ENCODE results near the gene NID2. TPM values are rescaled to one million over a fixed set of nuclear protein-coding genes. Genes with fewer than 3 reads are reported as not detected.

NID2 gene
- polyA plus RNA-seq, 1 donor from 2014 or later, result 0.73 TPM

DNA sequence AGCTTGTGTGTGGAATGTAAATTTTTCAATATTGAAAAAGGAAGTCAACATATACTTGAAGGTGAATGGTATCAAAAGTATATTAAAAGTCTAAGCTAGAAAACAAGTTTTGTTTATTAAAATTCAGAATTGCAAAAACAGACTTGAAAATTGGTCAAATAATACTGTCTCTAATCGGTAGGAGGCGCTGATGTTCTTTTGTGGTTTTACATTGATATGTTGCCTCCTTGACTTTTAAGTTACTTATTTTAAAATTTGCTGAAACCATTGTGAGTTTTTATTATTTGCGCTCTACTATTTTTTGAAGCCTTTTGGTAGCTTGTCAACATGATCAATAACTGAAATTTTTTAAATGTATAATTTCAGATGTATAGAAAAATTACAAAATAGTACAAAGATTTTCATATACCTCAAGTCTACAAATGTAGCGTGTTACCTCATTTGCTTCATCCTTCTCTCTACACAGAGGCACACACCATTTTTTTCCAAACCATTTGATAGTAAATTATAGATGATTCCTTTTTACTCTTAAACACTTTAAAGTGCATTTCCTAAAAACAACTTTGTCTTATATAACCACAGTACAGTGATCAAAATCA is 72.6 kb downstream of the NID2 start:
- peaks cover 12 to 15% (median 12%) of the 10 kb centered on the region in 3 donors for H3K4me1 Mint-ChIP-seq
- no peaks in the 10 kb centered on the region for H3K9me3 Mint-ChIP-seq
- H3K4me3 Mint-ChIP-seq, result no peak overlapping the region
- H3K27me3 Mint-ChIP-seq, result no peaks in the 10 kb centered on the region
- peaks cover 5% of the 10 kb centered on the region for H3K36me3 Mint-ChIP-seq
- H3K27ac Mint-ChIP-seq, result no peak overlapping the region

GRCh38 chr14:51993285-51993920 is 75.5 kb downstream of the NID2 start:
- Mint-ChIP-seq H3K27me3 (no peaks in the 10 kb centered on the region), H3K4me1 (peaks cover 20 to 25% (median 24%) of the 10 kb centered on the region in 3 donors), H3K9me3 (no peaks in the 10 kb centered on the region), H3K27ac (peak overlapping the region in 2 of 3 donors; percentile 4 to 71), H3K4me3 (peak overlapping the region in 3 of 4 donors; percentile 7 to 55 (median 46)), H3K36me3 (peaks cover 3% of the 10 kb centered on the region)

GRCh38 chr14:51990488-51990887 is 78.4 kb downstream of the NID2 start:
- no peaks in the 10 kb centered on the region for H3K9me3 Mint-ChIP-seq
- H3K4me1 Mint-ChIP-seq, result peaks cover 17 to 26% (median 24%) of the 10 kb centered on the region in 3 donors
- peak overlapping the region; percentile 87 to 97 (median 96) for H3K4me3 Mint-ChIP-seq
- no peaks in the 10 kb centered on the region for H3K27me3 Mint-ChIP-seq
- H3K36me3 Mint-ChIP-seq, result peaks cover 1% of the 10 kb centered on the region
- peak overlapping the region; percentile 37 to 98 (median 95) for H3K27ac Mint-ChIP-seq

- H3K27ac Mint-ChIP-seq, result peak within 1 kb of the TSS; percentile 37 to 98 (median 95)
- peaks cover 1% of the 10 kb centered on the region for H3K36me3 Mint-ChIP-seq
- H3K27me3 Mint-ChIP-seq, result no peaks in the 10 kb centered on the region
- H3K9me3 Mint-ChIP-seq, result no peaks in the 10 kb centered on the region
- H3K4me1 Mint-ChIP-seq, result peaks cover 14 to 21% (median 19%) of the 10 kb centered on the region in 3 donors
- H3K4me3 Mint-ChIP-seq, result peak within 1 kb of the TSS; percentile 87 to 97 (median 96)
These were observed 79.3 kb downstream of the NID2 start, which contains the start of gene RTRAF for GRCh38 chr14:51989293-51990234. Gene RTRAF, plus strand, starts transcription at chr14:51989546. Its CDS starts 94 bp downstream, at chr14:51989640.

GRCh38 chr14:51988221-51988620 is 80.6 kb downstream of the NID2 start:
- peak overlapping the region in 3 of 4 donors; percentile 87 to 97 (median 96) for H3K4me3 Mint-ChIP-seq

DNA sequence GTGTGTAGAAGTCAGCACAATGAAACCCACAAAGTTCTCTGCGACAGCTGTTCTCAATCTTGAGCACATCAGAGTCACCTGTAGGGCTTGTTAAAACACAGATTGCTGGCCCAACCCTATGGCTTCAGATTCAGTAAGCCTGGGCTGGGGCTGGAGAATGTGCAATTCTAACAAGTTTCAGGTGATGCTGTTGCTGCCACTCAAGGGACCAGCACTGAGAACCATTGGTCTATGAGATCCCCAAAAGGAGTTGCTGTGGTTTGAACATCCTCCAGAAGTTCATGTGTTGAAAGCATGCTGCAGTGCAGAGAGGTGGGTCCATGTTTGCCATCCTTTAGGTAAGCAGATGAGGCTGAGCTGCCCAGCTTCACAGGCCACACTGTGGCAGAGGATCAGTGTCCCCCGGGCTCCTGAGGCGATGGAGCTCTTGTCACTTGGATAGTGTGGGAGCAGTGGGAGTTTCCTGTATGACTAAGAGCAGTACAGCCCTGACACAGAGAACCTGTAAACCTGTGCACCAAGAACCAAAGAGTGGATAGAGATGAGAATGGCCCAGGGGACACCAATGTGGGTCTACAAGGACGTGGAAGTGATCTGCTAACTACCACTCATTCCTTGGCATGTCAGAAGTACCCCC is 87.5 kb downstream of the NID2 start:
- no peaks in the 10 kb centered on the region for H3K9me3 Mint-ChIP-seq
- H3K36me3 Mint-ChIP-seq, result no peaks in the 10 kb centered on the region
- H3K27ac Mint-ChIP-seq, result no peak overlapping the region
- H3K4me1 Mint-ChIP-seq, result peaks cover 0 to 4% (median 2%) of the 10 kb centered on the region in 3 donors
- no peaks in the 10 kb centered on the region for H3K27me3 Mint-ChIP-seq
- H3K4me3 Mint-ChIP-seq, result no peak overlapping the region

More at GRCh38 chr14:51988221-51988620, 80.6 kb downstream of the NID2 start:
- Mint-ChIP-seq H3K9me3 (no peaks in the 10 kb centered on the region), H3K27me3 (no peaks in the 10 kb centered on the region), H3K4me1 (peaks cover 9 to 17% (median 10%) of the 10 kb centered on the region in 3 donors), H3K36me3 (no peaks in the 10 kb centered on the region), H3K27ac (peak overlapping the region in 2 of 3 donors; percentile 37 to 95)

DNA sequence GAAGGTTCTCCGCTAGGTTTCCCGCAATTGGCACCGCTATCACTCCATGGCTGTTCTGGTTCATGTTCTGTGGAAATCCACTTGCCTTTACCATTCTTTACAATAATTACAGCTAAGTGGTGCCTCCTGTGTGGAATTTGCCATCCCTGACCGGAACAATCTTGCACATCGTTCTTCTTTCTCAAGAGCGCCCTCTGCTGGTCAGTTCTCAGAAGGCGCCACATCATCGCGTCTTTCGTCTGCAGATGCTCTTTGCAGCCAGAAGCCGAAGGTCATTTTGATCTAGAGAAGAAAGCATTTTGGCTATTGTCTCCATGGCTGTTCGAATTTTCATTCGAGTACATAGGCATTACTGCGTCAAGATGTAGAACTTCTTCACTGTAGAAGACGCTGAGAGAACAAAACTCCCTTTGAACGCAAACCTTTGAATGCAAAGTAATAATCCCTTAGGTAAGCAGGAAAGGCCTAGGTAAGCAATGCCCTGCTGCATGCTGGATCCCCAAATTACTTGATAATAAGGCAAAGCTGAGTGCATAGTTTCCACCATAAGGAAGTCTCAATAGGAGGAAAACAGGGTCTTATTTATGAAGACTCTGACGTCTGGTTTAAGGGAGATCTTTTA is 89.7 kb downstream of the NID2 start:
- Mint-ChIP-seq H3K27ac (no peak overlapping the region), H3K4me3 (no peak overlapping the region), H3K9me3 (no peaks in the 10 kb centered on the region), H3K36me3 (no peaks in the 10 kb centered on the region), H3K4me1 (peaks cover 0 to 4% (median 2%) of the 10 kb centered on the region in 3 donors), H3K27me3 (no peaks in the 10 kb centered on the region)

DNA sequence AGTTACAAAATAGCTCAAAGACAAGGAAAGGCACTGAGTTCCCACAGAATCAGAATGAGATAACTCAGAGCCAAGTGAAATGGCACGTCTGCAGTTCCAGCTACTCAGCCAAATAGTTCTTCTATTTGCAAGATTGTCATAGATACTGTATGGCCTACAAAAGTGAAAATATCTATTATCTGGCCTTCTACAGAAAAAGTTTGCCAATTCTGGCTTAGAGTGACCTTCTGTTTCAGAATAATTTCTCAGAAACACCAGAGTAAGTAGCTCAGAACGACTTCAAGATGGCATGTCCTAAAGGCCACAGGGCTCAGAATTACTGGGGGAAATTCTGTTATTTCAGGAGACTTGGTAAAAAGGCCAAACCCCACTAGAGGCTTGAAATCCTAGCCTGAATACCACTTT is 90.2 kb downstream of the NID2 start:
- Mint-ChIP-seq H3K27ac (no peak overlapping the region), H3K27me3 (no peaks in the 10 kb centered on the region), H3K9me3 (no peaks in the 10 kb centered on the region), H3K36me3 (no peaks in the 10 kb centered on the region), H3K4me1 (peaks cover 0 to 4% (median 2%) of the 10 kb centered on the region in 3 donors), H3K4me3 (no peak overlapping the region)

DNA sequence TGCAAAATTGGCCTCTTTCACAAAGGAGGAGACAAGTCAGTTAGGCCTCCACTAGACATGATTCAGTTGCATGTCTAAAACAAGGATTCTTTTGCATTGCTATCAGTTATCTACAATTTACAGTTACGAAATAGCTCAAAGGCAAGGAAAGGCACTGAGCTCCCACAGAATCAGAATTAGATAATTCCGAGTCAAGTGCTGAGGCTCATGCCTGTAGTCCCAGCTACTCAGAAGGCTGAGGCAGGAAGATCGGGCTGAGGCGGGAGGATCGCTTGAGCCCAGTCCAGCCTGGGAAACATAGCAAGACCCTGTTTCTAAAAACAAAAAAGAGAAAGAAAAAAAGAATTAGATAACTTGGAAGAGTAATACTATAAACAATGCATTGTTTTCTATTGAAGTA is 91.8 kb downstream of the NID2 start:
- no peak overlapping the region for H3K4me3 Mint-ChIP-seq
- H3K27me3 Mint-ChIP-seq, result no peaks in the 10 kb centered on the region
- no peaks in the 10 kb centered on the region for H3K9me3 Mint-ChIP-seq
- H3K36me3 Mint-ChIP-seq, result no peaks in the 10 kb centered on the region
- H3K4me1 Mint-ChIP-seq, result peaks cover 0 to 4% (median 2%) of the 10 kb centered on the region in 3 donors
- H3K27ac Mint-ChIP-seq, result no peak overlapping the region

DNA sequence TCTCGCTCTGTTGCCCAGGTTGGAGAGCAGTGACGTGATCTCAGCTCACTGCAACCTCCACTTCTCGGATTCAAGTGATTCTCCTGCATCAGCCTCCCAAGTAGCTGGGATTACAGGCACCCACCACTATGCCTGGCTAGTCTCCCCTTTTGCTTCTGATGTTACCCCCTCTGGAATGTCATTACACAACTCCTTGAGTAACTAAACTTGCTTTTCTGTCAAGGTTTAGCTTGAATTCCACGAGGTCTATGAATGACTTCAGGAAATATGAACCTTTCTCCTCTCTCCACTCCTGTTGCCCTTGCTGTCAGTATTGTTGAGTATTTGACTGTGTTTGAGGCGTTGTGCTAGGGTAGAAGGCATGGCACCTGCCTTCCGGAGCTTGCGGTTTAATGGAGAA is 96.3 kb downstream of the NID2 start:
- Mint-ChIP-seq H3K36me3 (peaks cover 3% of the 10 kb centered on the region), H3K27me3 (no peaks in the 10 kb centered on the region), H3K4me3 (no peak overlapping the region)

DNA sequence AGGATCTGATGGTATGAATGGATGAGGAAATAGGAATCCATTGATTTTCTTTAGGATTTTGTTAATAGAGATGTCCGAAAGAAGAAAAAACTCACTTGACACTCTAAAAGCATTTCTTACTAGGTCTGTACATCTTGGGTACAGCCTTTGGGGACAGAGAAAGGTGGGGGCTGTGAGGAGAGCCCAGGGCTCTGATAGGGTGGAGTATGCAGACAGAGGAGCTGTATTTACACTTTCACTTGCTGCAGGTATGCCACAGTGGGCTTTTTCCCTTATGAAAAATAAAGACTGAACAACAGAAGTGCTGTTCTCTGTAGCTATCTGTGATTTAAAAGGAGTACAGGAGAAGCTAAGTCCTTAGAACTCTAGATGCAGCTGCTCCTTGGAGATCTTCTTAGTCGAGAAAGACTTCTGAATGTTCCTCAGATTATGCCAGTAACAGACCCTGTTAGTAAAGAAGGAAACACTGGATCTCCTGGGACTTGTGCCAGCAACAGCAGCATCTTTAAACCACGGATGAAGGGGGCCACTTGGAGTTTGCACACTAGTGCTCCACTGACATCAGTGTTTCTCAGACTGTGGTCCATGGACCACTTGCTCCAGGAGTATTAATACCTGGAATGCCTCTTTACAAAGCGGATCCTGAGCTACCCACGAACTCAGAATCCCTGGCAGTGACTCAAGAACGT is 98.9 kb downstream of the NID2 start:
- no peaks in the 10 kb centered on the region for H3K9me3 Mint-ChIP-seq
- H3K36me3 Mint-ChIP-seq, result peaks cover 5% of the 10 kb centered on the region
- H3K4me3 Mint-ChIP-seq, result peak overlapping the region in 1 of 4 donors; percentile 52
- H3K27me3 Mint-ChIP-seq, result no peaks in the 10 kb centered on the region
- peak overlapping the region in 1 of 3 donors; percentile 6 for H3K27ac Mint-ChIP-seq
- peaks cover 0 to 2% (median 2%) of the 10 kb centered on the region in 3 donors for H3K4me1 Mint-ChIP-seq

More for the DNA sequence above, 96.3 kb downstream of the NID2 start:
- H3K9me3 Mint-ChIP-seq, result no peaks in the 10 kb centered on the region
- H3K27ac Mint-ChIP-seq, result no peak overlapping the region
- H3K4me1 Mint-ChIP-seq, result peaks cover 0 to 2% (median 0%) of the 10 kb centered on the region in 3 donors

GRCh38 chr14:51967521-51967920 is 101.3 kb downstream of the NID2 start:
- peaks cover 0 to 3% (median 3%) of the 10 kb centered on the region in 3 donors for H3K4me1 Mint-ChIP-seq

DNA sequence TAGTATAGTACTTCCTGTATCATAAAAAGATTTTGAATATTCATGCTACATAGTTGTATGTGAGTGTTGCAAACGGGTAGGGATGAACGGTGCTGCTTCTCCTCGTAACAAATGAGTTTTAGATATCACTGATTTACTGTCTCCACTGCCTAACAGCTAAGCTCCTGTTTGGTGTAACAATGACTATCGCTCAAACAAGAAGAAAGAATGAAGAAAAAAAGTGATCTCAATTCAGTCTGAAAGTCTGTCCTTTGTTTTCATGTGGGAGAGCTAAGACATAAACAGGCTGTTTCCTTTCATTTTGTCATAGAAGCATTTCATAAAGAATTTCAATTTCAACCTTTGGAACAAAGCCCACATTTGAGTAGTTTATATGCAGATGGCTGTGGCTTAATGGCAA is 105.6 kb downstream of the NID2 start:
- Mint-ChIP-seq H3K4me1 (peaks cover 6 to 12% (median 10%) of the 10 kb centered on the region in 3 donors), H3K9me3 (peaks cover 0 to 18% (median 3%) of the 10 kb centered on the region in 3 donors), H3K36me3 (peaks cover 19% of the 10 kb centered on the region), H3K27me3 (no peaks in the 10 kb centered on the region), H3K27ac (no peak overlapping the region), H3K4me3 (no peak overlapping the region)

More at GRCh38 chr14:51967521-51967920, 101.3 kb downstream of the NID2 start:
- Mint-ChIP-seq H3K27ac (peak overlapping the region in 1 of 3 donors; percentile 41), H3K9me3 (no peaks in the 10 kb centered on the region), H3K4me3 (no peak overlapping the region), H3K36me3 (peaks cover 5% of the 10 kb centered on the region), H3K27me3 (no peaks in the 10 kb centered on the region)

Data from IgD-negative memory B cell (primary cell).